ENCODE results near the gene ZNF513. TPM values are rescaled to one million over a fixed set of nuclear protein-coding genes. Genes with fewer than 3 reads are reported as not detected.
"Not testable (repeated sequence)": the region's sequence is repeated elsewhere in the genome, so short reads cannot be mapped to it uniquely, and the experiment has no call there.

ZNF513 gene
- total and polyA plus RNA-seq, 2 donors = 6.1 to 19.9 TPM

DNA sequence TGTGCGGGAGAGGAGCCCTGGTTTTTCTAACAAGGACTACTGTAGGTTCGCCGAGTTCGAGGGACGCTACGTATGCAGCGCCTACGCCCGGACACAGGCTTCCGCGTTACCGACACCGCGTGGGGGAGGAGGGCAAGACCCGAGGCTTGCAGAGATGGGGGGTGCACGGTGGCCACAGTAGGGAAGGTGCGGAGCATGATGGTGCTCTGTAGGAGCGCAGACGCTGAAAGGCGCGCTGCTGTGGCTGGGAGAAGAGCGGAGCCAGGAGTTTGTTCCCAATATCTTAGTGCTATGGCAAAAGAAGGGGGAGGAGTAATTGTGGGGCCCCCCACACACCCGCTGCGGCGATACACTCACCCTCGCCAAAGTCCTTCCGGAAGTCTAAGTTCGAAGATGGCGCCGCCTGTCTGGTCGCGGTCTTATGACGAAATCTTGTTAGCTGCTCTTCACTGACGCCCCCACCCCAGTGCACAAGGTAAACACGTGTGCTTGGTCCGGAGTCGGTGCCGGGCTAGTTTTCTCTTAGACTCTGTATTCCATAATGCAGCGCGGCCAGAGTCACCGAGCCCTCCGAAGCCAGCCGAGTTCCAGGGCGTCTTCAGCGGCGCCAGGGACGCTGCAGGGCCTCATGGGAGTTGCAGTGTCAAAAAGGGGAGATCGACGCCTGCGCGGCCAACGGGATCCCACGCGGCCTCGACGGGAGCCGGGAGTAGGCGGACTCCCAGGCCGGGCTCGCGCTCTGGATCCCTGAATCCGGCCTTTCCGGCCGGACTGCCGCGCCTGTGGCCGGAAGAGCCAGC lies 24.0 kb downstream of the ZNF513 start, which contains the start of gene GTF3C2:
Gene GTF3C2, minus strand, starts transcription at position 383 of the 800 bp plus-strand sequence. CDS start 13,210 bp downstream, outside the sequence.
- Histone ChIP-seq H3K4me1 (ENCODE audit: insufficient read depth) (peaks cover 2% of the 10 kb centered on the region), H3K27ac (ENCODE audit: low read depth) (peak within 1 kb of the TSS; percentile 91), H3K36me3 (ENCODE audit: insufficient read depth) (no peaks in the 10 kb centered on the region), H3K4me3 (ENCODE audit: low read depth, low read length) (peak within 1 kb of the TSS; percentile 72)
- under 1% methylated on average over 67 of the region's 67 CpGs for WGBS
- peak; percentile 95 for DNase-seq (ENCODE audit: extremely low spot score)

DNA sequence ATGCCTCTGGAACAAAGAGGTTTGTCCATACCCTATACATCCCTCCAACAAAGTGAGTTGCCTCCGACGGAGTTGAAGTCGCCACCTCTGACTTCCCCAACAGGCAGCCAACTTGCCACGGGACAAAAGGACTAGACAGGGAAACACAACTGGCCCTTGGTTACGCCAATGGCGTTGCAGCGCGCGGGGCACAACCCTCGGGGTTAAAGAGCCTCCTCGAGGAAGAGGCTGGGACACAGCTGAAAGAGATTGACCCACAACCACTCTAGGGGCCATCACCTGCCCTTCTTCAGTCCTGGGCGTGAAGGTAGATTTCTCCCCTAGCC lies 24.5 kb downstream of the ZNF513 start:
- no peak for DNase-seq (ENCODE audit: extremely low spot score)

DNA sequence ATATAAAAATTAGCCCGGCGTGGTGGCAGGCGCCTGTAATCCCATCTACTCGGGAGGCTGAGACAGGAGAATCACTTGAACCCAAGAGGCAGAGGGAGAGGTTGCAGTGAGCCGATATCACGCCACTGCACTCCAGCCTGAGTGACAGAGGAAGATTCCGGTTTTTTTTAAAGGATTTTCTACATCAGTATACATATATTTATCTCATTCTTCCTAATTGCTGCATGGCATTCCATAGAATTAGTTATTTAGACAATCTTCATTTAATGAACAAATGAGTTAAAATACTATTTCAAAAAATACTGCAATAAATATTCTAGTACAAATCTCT lies 26.0 kb downstream of the ZNF513 start:
- Histone ChIP-seq H3K4me3 (ENCODE audit: low read depth, low read length) (no peak overlapping the region), H3K36me3 (ENCODE audit: insufficient read depth) (no peaks in the 10 kb centered on the region), H3K4me1 (ENCODE audit: insufficient read depth) (peaks cover 2% of the 10 kb centered on the region), H3K27ac (ENCODE audit: low read depth) (no peak overlapping the region)
- WGBS = 86% methylated on average over 7 of the region's 7 CpGs
- DNase-seq (ENCODE audit: extremely low spot score) = no peak

More for the DNA sequence above, 24.5 kb downstream of the ZNF513 start:
- peak overlapping the region; percentile 72 for H3K4me3 ChIP-seq (ENCODE audit: low read depth, low read length)
- H3K36me3 ChIP-seq (ENCODE audit: insufficient read depth) = no peaks in the 10 kb centered on the region
- H3K4me1 ChIP-seq (ENCODE audit: insufficient read depth) = peaks cover 2% of the 10 kb centered on the region
- WGBS = 0% methylated on average over 12 of the region's 12 CpGs
- H3K27ac ChIP-seq (ENCODE audit: low read depth) = peak overlapping the region; percentile 83

DNA sequence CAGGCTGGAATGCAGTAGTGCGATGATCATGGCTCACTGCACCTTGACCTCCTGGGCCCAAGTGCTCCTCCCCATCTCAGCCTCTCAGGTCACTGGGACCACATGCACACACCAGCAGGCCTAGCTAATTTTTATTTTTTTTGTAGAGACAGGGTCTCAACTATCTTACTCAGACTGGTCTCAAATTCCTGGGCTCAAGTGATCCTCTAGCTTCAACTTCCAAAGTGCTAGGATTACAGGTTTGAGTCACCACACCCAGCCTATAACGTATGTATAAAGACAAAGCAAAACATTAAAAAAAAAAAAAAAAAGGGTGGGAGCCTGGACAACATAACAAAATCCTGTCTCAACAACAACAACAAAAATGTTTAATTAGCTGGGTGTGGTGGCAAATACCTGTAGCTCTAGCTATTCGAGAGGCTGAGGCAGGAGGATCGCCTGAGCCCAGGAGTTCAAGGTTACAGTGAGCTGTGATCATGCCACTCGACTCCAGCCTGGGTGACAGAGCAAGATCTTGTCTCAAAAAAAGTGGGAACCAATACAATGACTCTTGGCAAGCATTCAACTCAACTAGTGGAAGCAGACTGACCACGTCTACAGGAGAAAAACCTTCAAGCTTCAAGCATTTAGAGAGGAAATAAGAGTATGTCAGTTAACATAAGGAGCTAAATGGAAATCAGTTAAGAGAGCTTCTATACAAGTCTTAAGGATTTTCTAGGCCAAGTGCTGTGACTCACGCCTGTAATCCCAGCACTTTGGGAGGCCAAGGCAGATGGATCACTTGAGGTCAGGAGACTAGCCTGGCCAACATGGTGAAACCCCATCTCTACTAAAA lies 26.6 kb downstream of the ZNF513 start:
- WGBS = 74% methylated on average over 7 of the region's 7 CpGs
- Histone ChIP-seq H3K4me1 (ENCODE audit: insufficient read depth) (peaks cover 2% of the 10 kb centered on the region), H3K27ac (ENCODE audit: low read depth) (no peak overlapping the region), H3K36me3 (ENCODE audit: insufficient read depth) (no peaks in the 10 kb centered on the region), H3K4me3 (ENCODE audit: low read depth, low read length) (no peak overlapping the region)
- no peak for DNase-seq (ENCODE audit: extremely low spot score)

DNA sequence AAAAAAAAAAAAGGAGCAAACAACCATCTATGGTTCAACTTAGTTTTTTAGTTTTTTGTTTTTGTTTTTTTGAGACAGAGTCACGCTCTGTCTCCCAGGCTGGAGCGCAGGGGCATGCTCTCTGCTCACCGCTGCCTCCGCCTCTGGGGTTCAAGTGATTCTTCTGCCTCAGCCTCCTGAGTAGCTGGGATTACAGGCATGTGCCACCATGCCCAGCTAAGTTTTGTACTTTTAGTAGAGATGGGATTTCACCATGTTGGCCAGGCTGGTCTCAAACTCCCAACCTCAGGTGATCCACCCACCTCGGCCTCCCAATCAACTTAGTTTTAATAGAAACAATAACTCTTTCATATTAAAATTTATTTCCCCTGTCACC lies 27.2 kb downstream of the ZNF513 start:
- DNase-seq (ENCODE audit: extremely low spot score); H3K27ac ChIP-seq (ENCODE audit: low read depth); H3K36me3 ChIP-seq (ENCODE audit: insufficient read depth); H3K4me1 ChIP-seq (ENCODE audit: insufficient read depth); H3K4me3 ChIP-seq (ENCODE audit: low read depth, low read length): not testable (repeated sequence)
- WGBS = 95% methylated on average over 5 of the region's 5 CpGs

DNA sequence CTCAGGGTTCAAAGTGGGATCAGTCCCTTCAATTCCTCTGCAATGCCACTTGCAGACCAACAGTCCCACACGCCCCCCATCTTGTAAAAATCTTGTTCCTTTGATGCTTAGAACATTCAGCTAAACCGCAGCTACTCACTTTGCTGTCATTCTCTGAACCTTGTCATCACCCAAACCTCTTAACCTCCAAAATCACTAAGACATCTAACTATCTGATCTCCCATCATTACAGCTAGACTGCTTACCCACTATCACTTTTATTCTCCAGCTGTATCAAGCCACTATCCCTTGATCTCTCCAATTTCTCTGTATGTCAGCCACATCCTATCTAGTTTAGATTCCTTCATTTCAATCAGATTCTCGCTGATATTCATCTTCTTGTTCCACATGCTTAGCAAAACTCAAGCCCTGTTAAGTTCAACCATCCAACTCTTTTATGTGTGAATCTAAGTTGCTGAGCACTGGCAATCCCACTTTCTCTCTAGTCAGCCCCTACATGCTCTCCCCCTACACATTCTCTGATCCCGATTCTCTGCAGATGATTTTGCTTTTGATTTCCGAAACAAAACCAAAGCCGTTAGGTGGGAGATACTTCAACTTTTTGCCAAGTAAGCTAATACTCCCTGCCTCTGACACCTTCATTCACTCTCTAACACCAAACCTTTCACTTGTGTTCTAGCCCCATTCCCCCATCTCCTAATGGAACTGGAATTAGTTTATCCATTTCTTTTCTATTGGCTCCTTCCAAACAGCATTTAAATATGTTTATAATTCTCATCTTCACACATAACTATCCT lies 28.5 kb downstream of the ZNF513 start:
- Histone ChIP-seq H3K4me3 (ENCODE audit: low read depth, low read length) (no peak overlapping the region), H3K4me1 (ENCODE audit: insufficient read depth) (no peaks in the 10 kb centered on the region), H3K27ac (ENCODE audit: low read depth) (no peak overlapping the region), H3K36me3 (ENCODE audit: insufficient read depth) (no peaks in the 10 kb centered on the region)
- WGBS = 82% methylated on average over 6 of the region's 6 CpGs
- no peak for DNase-seq (ENCODE audit: extremely low spot score)

DNA sequence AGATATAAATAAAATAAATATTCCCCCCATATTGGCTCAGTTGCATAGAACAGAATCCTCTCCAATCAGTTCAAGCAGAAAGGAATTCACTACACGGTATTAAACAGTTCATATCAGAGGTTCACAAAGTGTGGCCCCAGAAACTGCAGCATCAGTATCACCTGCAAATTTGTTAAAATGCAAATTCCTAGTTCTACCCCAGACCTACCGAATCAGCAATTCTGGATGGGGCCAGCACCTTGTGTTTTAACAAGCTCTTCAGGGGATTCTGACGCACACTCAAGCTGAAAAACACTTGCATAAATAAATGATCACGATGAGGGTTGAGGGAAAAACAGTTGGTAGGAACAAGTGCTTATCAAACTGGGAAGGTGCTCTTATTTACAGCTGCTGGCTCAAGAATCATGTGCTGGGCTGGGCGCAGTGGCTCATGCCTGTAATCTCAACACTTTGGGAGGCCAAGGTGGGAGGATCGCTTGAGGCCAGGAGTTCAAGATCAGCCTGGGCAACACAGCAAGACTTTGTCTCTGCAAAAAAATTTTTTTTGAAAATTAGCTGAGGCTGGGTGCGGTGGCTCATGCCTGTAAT lies 30.3 kb downstream of the ZNF513 start:
- no peaks in the 10 kb centered on the region for H3K4me1 ChIP-seq (ENCODE audit: insufficient read depth)
- no peak for DNase-seq (ENCODE audit: extremely low spot score)
- 90% methylated on average over 7 of the region's 7 CpGs for WGBS
- H3K4me3 ChIP-seq (ENCODE audit: low read depth, low read length) = no peak overlapping the region
- H3K36me3 ChIP-seq (ENCODE audit: insufficient read depth) = no peaks in the 10 kb centered on the region
- no peak overlapping the region for H3K27ac ChIP-seq (ENCODE audit: low read depth)

DNA sequence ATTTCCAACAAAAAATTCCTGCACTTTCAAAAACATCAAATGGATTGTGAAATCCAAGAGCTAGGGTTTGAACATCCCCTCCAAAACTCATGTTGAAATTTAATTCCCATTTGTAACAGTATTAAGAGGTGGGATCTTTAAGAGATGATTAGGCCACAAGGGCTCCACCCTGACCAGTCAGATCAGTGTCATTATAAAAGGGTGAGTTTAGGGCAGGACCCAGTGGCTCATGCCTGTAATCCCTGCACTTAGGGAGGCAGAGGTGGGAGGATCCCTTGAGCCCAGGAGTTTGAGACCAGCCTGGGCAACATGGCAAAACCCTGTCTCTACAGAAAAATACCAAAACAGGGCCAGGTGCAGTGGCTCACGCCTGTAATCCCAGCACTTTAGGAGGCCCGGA lies 32.9 kb downstream of the ZNF513 start:
- H3K4me3 ChIP-seq (ENCODE audit: low read depth, low read length) = no peak overlapping the region
- H3K36me3 ChIP-seq (ENCODE audit: insufficient read depth) = no peaks in the 10 kb centered on the region
- no peak for DNase-seq (ENCODE audit: extremely low spot score)
- H3K4me1 ChIP-seq (ENCODE audit: insufficient read depth) = no peaks in the 10 kb centered on the region
- no peak overlapping the region for H3K27ac ChIP-seq (ENCODE audit: low read depth)
- 85% methylated on average over 2 of the region's 2 CpGs for whole genome bisulfite sequencing

DNA sequence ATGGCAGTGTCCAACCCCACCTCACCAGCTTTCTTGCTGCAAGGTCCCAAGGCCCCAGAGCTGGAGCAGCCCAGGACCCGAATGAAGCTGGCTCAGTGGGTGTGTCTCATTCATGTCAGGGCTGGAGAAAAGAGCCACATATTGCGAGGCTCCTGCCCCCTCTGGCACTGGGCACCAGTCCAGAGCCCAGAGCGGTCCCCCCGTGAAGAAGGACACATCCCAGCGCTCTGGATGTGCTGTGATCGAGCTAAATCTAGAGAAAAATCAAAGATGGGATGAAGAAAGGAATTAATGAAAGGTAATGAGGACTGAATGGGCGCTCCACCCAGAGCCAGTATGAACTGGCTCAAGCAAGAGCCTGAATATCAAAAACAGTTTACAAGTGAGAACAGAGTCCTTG lies 44.4 kb downstream of the ZNF513 start:
- 95% methylated on average over 7 of the region's 7 CpGs for WGBS
- Histone ChIP-seq H3K36me3 (ENCODE audit: insufficient read depth) (no peaks in the 10 kb centered on the region), H3K4me3 (ENCODE audit: low read depth, low read length) (no peak overlapping the region), H3K4me1 (ENCODE audit: insufficient read depth) (no peaks in the 10 kb centered on the region), H3K27ac (ENCODE audit: low read depth) (no peak overlapping the region)
- no peak for DNase-seq (ENCODE audit: extremely low spot score)

DNA sequence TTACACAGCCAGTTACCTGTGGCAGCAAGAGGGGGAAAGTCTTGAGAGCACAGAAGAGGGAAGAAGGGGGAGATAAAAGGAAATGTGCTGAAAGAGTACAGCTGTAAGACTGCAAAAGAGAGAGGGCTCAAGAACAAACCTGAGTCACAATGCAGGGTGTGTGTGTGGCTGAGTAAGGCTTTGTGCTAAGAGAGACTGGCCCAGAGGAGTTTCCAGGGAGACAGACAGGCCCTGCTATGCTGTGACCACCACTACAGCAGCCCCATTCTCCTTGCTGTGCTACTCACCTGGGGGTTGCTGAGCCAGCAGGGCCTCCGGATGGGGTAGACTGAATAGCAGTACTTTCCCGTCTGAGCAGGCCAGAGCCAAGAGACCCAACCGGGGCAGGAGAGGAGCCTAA lies 45.2 kb downstream of the ZNF513 start:
- no peak for DNase-seq (ENCODE audit: extremely low spot score)
- WGBS = 92% methylated on average over 3 of the region's 3 CpGs
- Histone ChIP-seq H3K4me1 (ENCODE audit: insufficient read depth) (no peaks in the 10 kb centered on the region), H3K27ac (ENCODE audit: low read depth) (no peak overlapping the region), H3K4me3 (ENCODE audit: low read depth, low read length) (no peak overlapping the region), H3K36me3 (ENCODE audit: insufficient read depth) (no peaks in the 10 kb centered on the region)

Other genes with a start within 250 kb of the ZNF513 start
- 20.5 TPM for gene PREB, start 246.1 kb downstream of the ZNF513 start, total RNA-seq
- gene PREB, start 246.1 kb downstream of the ZNF513 start, polyA plus RNA-seq = 49.1 TPM
- not detected for gene PRR30, start 241.3 kb downstream of the ZNF513 start, total RNA-seq
- not detected for gene PRR30, start 241.3 kb downstream of the ZNF513 start, polyA plus RNA-seq
- gene TCF23, start 231.7 kb downstream of the ZNF513 start, total RNA-seq = 0.85 TPM
- 0.08 TPM for gene TCF23, start 231.7 kb downstream of the ZNF513 start, polyA plus RNA-seq
- gene ATRAID, start 168.7 kb downstream of the ZNF513 start, total RNA-seq = 134 TPM
- gene ATRAID, start 168.7 kb downstream of the ZNF513 start, polyA plus RNA-seq = 174 TPM
- 8.2 TPM for gene SLC5A6, start 168.5 kb downstream of the ZNF513 start, total RNA-seq
- 17.7 TPM for gene SLC5A6, start 168.5 kb downstream of the ZNF513 start, polyA plus RNA-seq
- 27.3 TPM for gene CAD, start 163.4 kb downstream of the ZNF513 start, total RNA-seq
- 23.4 TPM for gene CAD, start 163.4 kb downstream of the ZNF513 start, polyA plus RNA-seq
- 0.53 TPM for gene SLC30A3, start 117.7 kb downstream of the ZNF513 start, total RNA-seq
- 0.04 TPM for gene SLC30A3, start 117.7 kb downstream of the ZNF513 start, polyA plus RNA-seq
- 0.42 TPM for gene DNAJC5G, start 105.3 kb downstream of the ZNF513 start, total RNA-seq
- gene DNAJC5G, start 105.3 kb downstream of the ZNF513 start, polyA plus RNA-seq = not detected
- gene TRIM54, start 98.3 kb downstream of the ZNF513 start, total RNA-seq = 2.6 TPM
- 0.04 TPM for gene TRIM54, start 98.3 kb downstream of the ZNF513 start, polyA plus RNA-seq
- gene UCN, start 72.3 kb downstream of the ZNF513 start, total RNA-seq = 1.1 TPM
- gene UCN, start 72.3 kb downstream of the ZNF513 start, polyA plus RNA-seq = 1.5 TPM
- 46.2 TPM for gene MPV17, start 57.6 kb downstream of the ZNF513 start, total RNA-seq
- 89.2 TPM for gene MPV17, start 57.6 kb downstream of the ZNF513 start, polyA plus RNA-seq
- 37.7 TPM for gene GTF3C2, start 24.0 kb downstream of the ZNF513 start, total RNA-seq
- gene GTF3C2, start 24.0 kb downstream of the ZNF513 start, polyA plus RNA-seq = 29.9 TPM
- 11.2 TPM for gene EIF2B4, start 10.4 kb downstream of the ZNF513 start, total RNA-seq
- gene EIF2B4, start 10.4 kb downstream of the ZNF513 start, polyA plus RNA-seq = 48.8 TPM
- gene SNX17, start 10.1 kb downstream of the ZNF513 start, total RNA-seq = 69.8 TPM
- gene SNX17, start 10.1 kb downstream of the ZNF513 start, polyA plus RNA-seq = 105 TPM
- 30.0 TPM for gene PPM1G, start 28.9 kb upstream of the ZNF513 start, total RNA-seq
- 65.5 TPM for gene PPM1G, start 28.9 kb upstream of the ZNF513 start, polyA plus RNA-seq
- 87.7 TPM for gene NRBP1, start 47.9 kb upstream of the ZNF513 start, total RNA-seq
- gene NRBP1, start 47.9 kb upstream of the ZNF513 start, polyA plus RNA-seq = 113 TPM
- 2.5 TPM for gene KRTCAP3, start 61.6 kb upstream of the ZNF513 start, total RNA-seq
- gene KRTCAP3, start 61.6 kb upstream of the ZNF513 start, polyA plus RNA-seq = 12.7 TPM
- gene IFT172, start 109.0 kb upstream of the ZNF513 start, total RNA-seq = 37.3 TPM
- 18.6 TPM for gene IFT172, start 109.0 kb upstream of the ZNF513 start, polyA plus RNA-seq
- gene FNDC4, start 114.5 kb upstream of the ZNF513 start, total RNA-seq = 7.0 TPM
- 10.5 TPM for gene FNDC4, start 114.5 kb upstream of the ZNF513 start, polyA plus RNA-seq
- 0.11 TPM for gene GCKR, start 116.1 kb upstream of the ZNF513 start, total RNA-seq
- gene GCKR, start 116.1 kb upstream of the ZNF513 start, polyA plus RNA-seq = 0.49 TPM
- 40.2 TPM for gene ZNF512, start 202.3 kb upstream of the ZNF513 start, total RNA-seq
- gene ZNF512, start 202.3 kb upstream of the ZNF513 start, polyA plus RNA-seq = 31.6 TPM
- gene CCDC121, start 248.3 kb upstream of the ZNF513 start, total RNA-seq = 11.1 TPM
- 5.4 TPM for gene CCDC121, start 248.3 kb upstream of the ZNF513 start, polyA plus RNA-seq
- 28.7 TPM for gene GPN1, start 248.3 kb upstream of the ZNF513 start, total RNA-seq
- gene GPN1, start 248.3 kb upstream of the ZNF513 start, polyA plus RNA-seq = 25.6 TPM